GM18868 (cell line): Measurements from ENCODE around the gene FRMD4A.

Experiments used
- ATAC-seq: cut with Tn5 transposase; IDR thresholded peaks from one replicate; pipeline ENCODE4 v1.9.1; 2021; ENCODE audit warnings: mild to moderate bottlenecking, moderate library complexity; ENCODE audit not compliant: unreplicated experiment

The FRMD4A gene

GRCh38 chr10:14296065-14296709 is 34.5 kb downstream of the FRMD4A start:
- no peak for ATAC-seq

GRCh38 chr10:14294347-14295059 is 36.2 kb downstream of the FRMD4A start:
- no peak for ATAC-seq

- ATAC-seq: no peak
Observed at GRCh38 chr10:14293526-14293925, 37.2 kb downstream of the FRMD4A start.

GRCh38 chr10:14291296-14291695 is 39.4 kb downstream of the FRMD4A start:
- no peak for ATAC-seq

GRCh38 chr10:14285941-14286560 is 44.7 kb downstream of the FRMD4A start:
- no peak for ATAC-seq

- no peak for ATAC-seq
Observed at GRCh38 chr10:14282276-14282675, 48.4 kb downstream of the FRMD4A start.

- no peak for ATAC-seq
Observed at GRCh38 chr10:14278533-14278932, 52.2 kb downstream of the FRMD4A start.

- ATAC-seq: no peak
Observed at GRCh38 chr10:14276210-14276609, 54.5 kb downstream of the FRMD4A start.

GRCh38 chr10:14271621-14272020 is 59.1 kb downstream of the FRMD4A start:
- ATAC-seq: no peak

GRCh38 chr10:14270370-14270769 is 60.4 kb downstream of the FRMD4A start:
- no peak for ATAC-seq

GRCh38 chr10:14265709-14266108 is 65.0 kb downstream of the FRMD4A start:
- no peak for ATAC-seq

- ATAC-seq: no peak
Observed at GRCh38 chr10:14262836-14263425, 67.8 kb downstream of the FRMD4A start.

- no peak for ATAC-seq
Observed at GRCh38 chr10:14261336-14261735, 69.4 kb downstream of the FRMD4A start.

GRCh38 chr10:14259696-14260566 is 70.8 kb downstream of the FRMD4A start:
- no peak for ATAC-seq

GRCh38 chr10:14254368-14254767 is 76.4 kb downstream of the FRMD4A start:
- ATAC-seq: no peak

GRCh38 chr10:14253711-14254110 is 77.0 kb downstream of the FRMD4A start:
- no peak for ATAC-seq

- no peak for ATAC-seq
Observed at GRCh38 chr10:14253079-14253478, 77.6 kb downstream of the FRMD4A start.

GRCh38 chr10:14250496-14251076 is 80.1 kb downstream of the FRMD4A start:
- no peak for ATAC-seq

GRCh38 chr10:14247377-14248116 is 83.2 kb downstream of the FRMD4A start:
- ATAC-seq: no peak

- ATAC-seq: no peak
Observed at GRCh38 chr10:14244801-14245211, 85.9 kb downstream of the FRMD4A start.
